Measurements from ENCODE around the gene MAP3K1.

The MAP3K1 gene

DNA sequence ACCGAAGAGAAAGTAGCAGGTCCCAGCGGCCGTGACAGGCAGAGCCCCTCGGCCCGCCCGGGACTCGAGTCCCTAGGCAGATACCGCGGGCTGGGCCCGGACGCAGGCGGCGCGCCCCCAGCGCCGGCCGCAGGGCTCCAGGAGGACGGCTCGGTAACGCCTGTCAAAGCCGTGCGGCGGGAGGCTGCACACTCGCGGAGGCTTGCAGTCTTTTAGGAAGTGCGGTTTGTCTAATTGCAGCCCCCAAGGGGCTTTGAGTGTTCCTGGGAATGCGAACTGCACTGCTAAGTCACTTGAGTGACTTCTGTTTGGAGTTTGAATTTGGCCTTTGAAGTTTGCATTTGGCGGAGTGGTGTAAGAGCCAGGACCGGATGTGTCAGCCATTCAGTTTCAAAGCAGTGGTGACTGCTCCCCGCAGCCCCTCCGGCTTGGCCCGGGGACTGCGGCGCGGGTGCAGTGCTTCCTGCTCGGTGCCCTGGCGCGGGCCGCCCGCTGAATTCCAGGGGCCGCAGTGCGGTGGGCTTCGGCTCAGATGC lies 1.3 kb downstream of the MAP3K1 start:
- peak overlapping the region; percentile 90 for H3K27ac ChIP-seq
- TF ChIP-seq, protein P1, sequence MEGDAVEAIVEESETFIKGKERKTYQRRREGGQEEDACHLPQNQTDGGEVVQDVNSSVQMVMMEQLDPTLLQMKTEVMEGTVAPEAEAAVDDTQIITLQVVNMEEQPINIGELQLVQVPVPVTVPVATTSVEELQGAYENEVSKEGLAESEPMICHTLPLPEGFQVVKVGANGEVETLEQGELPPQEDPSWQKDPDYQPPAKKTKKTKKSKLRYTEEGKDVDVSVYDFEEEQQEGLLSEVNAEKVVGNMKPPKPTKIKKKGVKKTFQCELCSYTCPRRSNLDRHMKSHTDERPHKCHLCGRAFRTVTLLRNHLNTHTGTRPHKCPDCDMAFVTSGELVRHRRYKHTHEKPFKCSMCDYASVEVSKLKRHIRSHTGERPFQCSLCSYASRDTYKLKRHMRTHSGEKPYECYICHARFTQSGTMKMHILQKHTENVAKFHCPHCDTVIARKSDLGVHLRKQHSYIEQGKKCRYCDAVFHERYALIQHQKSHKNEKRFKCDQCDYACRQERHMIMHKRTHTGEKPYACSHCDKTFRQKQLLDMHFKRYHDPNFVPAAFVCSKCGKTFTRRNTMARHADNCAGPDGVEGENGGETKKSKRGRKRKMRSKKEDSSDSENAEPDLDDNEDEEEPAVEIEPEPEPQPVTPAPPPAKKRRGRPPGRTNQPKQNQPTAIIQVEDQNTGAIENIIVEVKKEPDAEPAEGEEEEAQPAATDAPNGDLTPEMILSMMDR (conservative IDR thresholded peaks at IDR 0.05) = no peak

DNA sequence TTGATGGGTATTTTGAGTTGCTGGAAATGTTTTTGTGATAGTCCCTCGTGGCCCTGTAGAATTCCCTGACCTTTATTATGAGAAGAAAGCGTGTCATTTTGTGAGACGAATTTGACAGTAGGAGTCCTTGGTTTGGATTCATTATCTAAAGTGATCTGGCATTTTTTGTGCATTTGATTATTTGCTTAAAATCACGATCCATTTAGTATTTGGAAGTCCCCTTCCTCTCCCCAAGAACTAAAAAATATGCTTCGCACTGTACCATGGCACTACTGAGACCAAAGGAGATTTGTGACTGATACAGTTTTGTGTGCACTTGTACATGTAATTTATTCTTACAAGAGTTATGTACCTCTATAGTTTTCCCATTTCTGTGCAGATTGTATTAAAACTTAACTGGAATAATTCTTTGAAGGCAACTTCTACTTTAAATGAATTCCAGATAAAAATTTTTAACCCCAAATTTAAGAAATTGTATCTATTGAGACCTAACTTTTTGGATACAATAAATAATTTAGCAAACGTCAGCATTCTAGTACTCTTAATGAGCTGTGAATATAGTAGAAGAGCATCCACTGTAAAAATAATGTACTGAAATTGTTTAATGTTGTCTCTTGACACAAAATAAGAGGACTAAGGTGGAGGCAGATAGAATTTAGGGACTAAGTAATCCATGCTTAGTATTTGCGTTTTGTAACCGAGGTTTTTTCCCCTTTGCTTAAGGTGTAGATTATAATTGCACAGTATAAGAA lies 2.1 kb downstream of the MAP3K1 start:
- peak overlapping the region; percentile 90 for H3K27ac ChIP-seq
- TF ChIP-seq, protein P1 (conservative IDR thresholded peaks at IDR 0.05) = no peak

DNA sequence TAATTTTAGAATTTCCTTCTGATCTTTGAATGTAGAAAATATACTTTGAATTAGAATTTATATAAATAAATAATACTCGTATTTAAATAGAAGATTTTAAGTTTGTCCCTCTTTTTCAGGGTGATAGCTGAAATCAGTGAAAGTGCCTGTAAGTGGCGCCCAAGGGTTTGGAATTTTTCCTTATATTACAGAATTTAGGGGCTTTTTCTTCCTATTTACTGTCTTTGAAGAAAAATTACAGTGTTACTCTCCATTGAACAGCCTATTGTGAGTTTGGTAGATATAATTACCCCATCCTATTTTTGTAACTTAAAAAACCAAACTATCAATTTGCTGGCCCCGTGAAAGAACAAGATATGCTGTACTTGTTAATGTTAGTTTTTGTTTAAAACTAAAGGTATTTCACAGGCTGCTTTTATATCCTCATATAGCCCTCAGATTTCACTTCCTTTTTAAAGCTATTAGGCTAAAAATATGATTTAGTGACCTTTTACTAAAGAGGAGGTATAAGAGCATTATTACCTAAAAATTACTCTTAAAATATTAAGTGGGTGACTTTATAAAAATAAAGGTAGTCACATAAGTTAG lies 3.2 kb downstream of the MAP3K1 start:
- peak overlapping the region; percentile 90 for H3K27ac ChIP-seq
- TF ChIP-seq, protein P1 (conservative IDR thresholded peaks at IDR 0.05) = no peak; the same call in 1 of the 2 replicates

DNA sequence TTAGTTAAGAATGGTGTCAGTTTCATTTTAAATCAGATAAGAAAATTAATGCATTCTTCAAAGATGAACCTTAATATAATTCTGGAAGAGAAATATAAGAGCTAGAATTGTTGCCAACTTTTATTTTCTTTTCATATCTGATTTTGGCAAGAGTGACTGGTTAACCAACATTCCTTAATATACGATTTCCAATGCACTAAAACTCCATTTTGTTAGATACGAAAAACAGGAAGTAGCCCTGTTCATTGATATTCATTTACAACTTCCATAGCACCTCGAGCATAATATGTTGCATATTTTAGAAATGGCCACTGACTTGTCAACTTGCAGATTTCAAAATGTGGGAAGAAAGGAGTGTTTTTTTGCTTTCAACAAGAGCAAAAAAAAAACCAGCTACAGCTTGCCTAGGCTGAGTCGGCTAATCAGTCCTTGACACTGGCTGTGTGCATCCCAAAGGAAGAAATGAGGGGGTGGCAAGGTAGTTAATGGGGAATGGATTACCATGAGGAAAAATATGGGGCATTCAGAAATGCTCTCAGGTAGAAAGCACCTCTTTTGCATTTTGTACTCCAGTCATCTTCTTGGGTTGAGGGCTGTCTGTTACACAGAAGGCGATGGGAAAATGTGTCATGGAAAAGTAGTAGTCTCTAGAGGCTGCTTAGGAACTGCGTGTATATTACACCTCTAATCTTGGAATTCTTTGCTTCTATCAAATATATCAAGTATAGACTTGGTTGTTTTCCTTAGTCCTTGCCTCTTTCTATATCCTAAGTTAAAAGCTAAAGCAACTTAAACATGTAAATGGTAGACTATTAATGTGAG lies 3.9 kb downstream of the MAP3K1 start:
- TF ChIP-seq, protein P1 (conservative IDR thresholded peaks at IDR 0.05) = no peak
- peak overlapping the region; percentile 90 for H3K27ac ChIP-seq

DNA sequence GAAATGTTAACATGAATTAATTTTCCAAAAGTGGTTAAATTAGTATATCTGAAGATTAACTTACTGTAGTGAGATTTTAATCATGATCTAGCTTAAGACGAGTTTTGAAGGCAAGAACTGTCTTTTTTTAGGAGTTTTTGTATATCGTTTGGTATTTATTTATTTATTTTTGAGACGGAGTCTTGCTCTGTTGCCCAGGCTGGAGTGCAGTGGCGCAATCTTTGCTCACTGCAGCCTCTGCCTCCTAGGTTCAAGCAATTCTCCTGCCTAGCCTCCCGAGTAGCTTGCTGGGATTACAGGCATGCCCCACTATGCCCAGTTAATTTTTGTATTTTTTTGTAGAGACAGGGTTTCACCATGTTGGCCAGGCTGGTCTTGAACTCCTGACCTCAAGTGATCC lies 6.5 kb downstream of the MAP3K1 start:
- H3K27ac ChIP-seq = peak overlapping the region; percentile 65; the same call in 1 of the 2 replicates

DNA sequence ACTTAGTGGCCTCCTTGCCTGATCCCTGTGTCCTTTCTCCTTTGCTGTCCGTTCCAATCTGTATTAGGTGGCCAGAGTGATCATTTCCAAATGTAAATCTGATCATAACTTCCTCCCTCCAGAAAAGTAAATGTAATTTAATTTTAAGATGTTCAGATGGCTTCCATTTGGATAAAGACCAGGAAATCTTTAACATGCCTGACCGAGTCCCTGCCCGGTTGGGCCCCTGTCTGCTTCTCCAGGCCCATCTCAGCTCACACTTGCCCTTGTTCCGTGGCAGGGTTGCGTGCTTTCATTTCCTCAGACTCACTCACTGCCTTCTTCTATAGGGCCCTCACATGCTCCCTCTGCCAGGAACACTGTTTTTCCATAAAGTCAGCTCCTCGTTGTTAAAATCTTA lies 7.6 kb downstream of the MAP3K1 start:
- H3K27ac ChIP-seq = peak overlapping the region; percentile 65
- TF ChIP-seq, protein P1 (conservative IDR thresholded peaks at IDR 0.05) = no peak

DNA sequence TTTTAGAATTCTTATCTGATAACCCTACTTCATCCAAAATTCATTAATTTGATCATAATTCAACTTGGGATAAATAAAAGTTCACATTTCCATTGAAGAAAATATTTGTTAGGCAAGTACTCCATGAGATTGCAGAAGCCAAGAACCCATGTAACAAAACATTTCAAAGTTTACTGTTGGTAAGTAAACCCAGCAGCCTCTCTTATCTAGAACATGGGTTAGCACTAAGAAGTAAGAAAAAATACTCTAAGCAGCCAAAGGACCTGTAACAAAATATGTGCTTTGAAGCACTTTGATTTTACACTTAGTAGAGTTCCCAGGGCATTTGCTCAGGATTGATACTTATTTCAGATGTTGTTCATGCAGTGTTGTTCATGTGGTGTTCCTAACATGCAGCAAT lies 8.7 kb downstream of the MAP3K1 start:
- TF ChIP-seq, protein P1 (conservative IDR thresholded peaks at IDR 0.05) = no peak

More for the DNA sequence above, 8.7 kb downstream of the MAP3K1 start:
- H3K27ac ChIP-seq = peak overlapping the region; percentile 65
